Liver (tissue), 9 donors: ENCODE data around the gene SLC9A8. TPM values are rescaled to one million over a fixed set of nuclear protein-coding genes. Genes with fewer than 3 reads are reported as not detected.

Experiments used
- DNase-seq: peaks from one replicate; pipeline ENCODE4 v3.0.0-alpha.2; 2017; ENCODE audit warnings: low spot score
- H3K27ac ChIP-seq, 2 donors: one replicate each; pipeline ENCODE4 v1.7.0; 2013; ENCODE audit warnings: inconsistent platforms in 2 of 2, low read length in 2 of 2, control low read depth in 1 of 2, low read depth in 1 of 2, mild to moderate bottlenecking in 1 of 2
- H3K27me3 ChIP-seq, 4 donors: one replicate each; pipeline versions ENCODE4 v1.6.1 to v1.7.0; 2013; ENCODE audit warnings: low read length in 3 of 4, inconsistent platforms in 1 of 4, mild to moderate bottlenecking in 1 of 4, moderate library complexity in 1 of 4; ENCODE audit not compliant: control insufficient read depth in 4 of 4, insufficient read depth in 4 of 4
- H3K36me3 ChIP-seq, 4 donors: one replicate each; pipeline versions ENCODE4 v1.6.1 to v1.7.0; 2013; ENCODE audit warnings: low read length in 3 of 4, mild to moderate bottlenecking in 3 of 4, low read depth in 1 of 4, moderate library complexity in 1 of 4; ENCODE audit not compliant: control insufficient read depth in 4 of 4, insufficient read depth in 3 of 4
- H3K4me1 ChIP-seq, 4 donors: one replicate each; pipeline versions ENCODE4 v1.6.1 to v1.7.0; 2013; ENCODE audit warnings: low read length in 3 of 4, mild to moderate bottlenecking in 3 of 4, moderate library complexity in 1 of 4; ENCODE audit not compliant: control insufficient read depth in 4 of 4, insufficient read depth in 4 of 4
- H3K4me3 ChIP-seq, 3 donors: one replicate each; pipeline versions ENCODE4 v1.6.1 to v1.7.0; 2013; ENCODE audit warnings: low read length in 3 of 3, control low read depth in 1 of 3, low read depth in 1 of 3, mild to moderate bottlenecking in 1 of 3
- H3K9ac ChIP-seq, 2 donors: one replicate each; pipeline ENCODE4 v1.7.0; 2013; ENCODE audit warnings: low read length in 2 of 2, mild to moderate bottlenecking in 2 of 2, moderate library complexity in 2 of 2, control low read depth in 1 of 2, low read depth in 1 of 2
- H3K9me3 ChIP-seq, 4 donors: one replicate each; pipeline versions ENCODE4 v1.6.1 to v1.7.0; 2013; ENCODE audit warnings: low read length in 3 of 4; ENCODE audit not compliant: control insufficient read depth in 4 of 4
- EGR1 ChIP-seq, 2 donors: IDR thresholded peaks; 2 replicates each; pipeline ENCODE4 v1.6.1; 2016 to 2018; ENCODE audit warnings: antibody characterized with exemption in 2 of 2, low read depth in 2 of 2
- FOXA1 ChIP-seq: IDR thresholded peaks from 2 replicates; pipeline ENCODE4 v1.6.1; 2016; ENCODE audit warnings: antibody characterized with exemption
- FOXA2 ChIP-seq: IDR thresholded peaks from 2 replicates; pipeline ENCODE4 v1.6.1; 2016; ENCODE audit warnings: antibody characterized with exemption
- GABPA ChIP-seq, 2 donors: IDR thresholded peaks in 1 of 2; conservative IDR thresholded peaks in 1 of 2; 2 replicates each; pipeline ENCODE4 v1.6.1; 2016; ENCODE audit warnings: antibody characterized with exemption in 2 of 2, mild to moderate bottlenecking in 1 of 2, moderate library complexity in 1 of 2
- HNF4A ChIP-seq, 2 donors: conservative IDR thresholded peaks; 2 replicates each; pipeline ENCODE4 v1.6.1; 2016; ENCODE audit warnings: antibody characterized with exemption in 2 of 2, mild to moderate bottlenecking in 2 of 2
- HNF4G ChIP-seq: IDR thresholded peaks from 2 replicates; pipeline ENCODE4 v1.6.1; 2016; ENCODE audit warnings: antibody characterized with exemption
- JUND ChIP-seq, 2 donors: IDR thresholded peaks; 2 replicates each; pipeline ENCODE4 v1.6.1; 2016; ENCODE audit warnings: antibody characterized with exemption in 2 of 2
- NR2F2 ChIP-seq: IDR thresholded peaks from 2 replicates; pipeline ENCODE4 v1.6.1; 2016; ENCODE audit warnings: antibody characterized with exemption
- RAD21 ChIP-seq, 2 donors: IDR thresholded peaks; 2 replicates each; pipeline ENCODE4 v1.6.1; 2016; ENCODE audit warnings: antibody characterized with exemption in 2 of 2, mild to moderate bottlenecking in 2 of 2
- RXRA ChIP-seq, 2 donors: IDR thresholded peaks; 2 replicates each; pipeline ENCODE4 v1.6.1; 2017 to 2018; ENCODE audit warnings: antibody characterized with exemption in 2 of 2, mild to moderate bottlenecking in 1 of 2
- SP1 ChIP-seq: IDR thresholded peaks from 2 replicates; pipeline ENCODE4 v1.6.1; 2018; ENCODE audit warnings: antibody characterized with exemption, mild to moderate bottlenecking
- TAF1 ChIP-seq: conservative IDR thresholded peaks from 2 replicates; pipeline ENCODE4 v1.6.1; 2016; ENCODE audit warnings: antibody characterized with exemption, mild to moderate bottlenecking
- YY1 ChIP-seq: IDR thresholded peaks from 2 replicates; pipeline ENCODE4 v1.6.1; 2016; ENCODE audit warnings: antibody characterized with exemption, mild to moderate bottlenecking
- WGBS: extraction: QIAGEN DNeasy Blood & Tissue Kit; methylation state at CpG from one replicate; pipeline ENCODE4 v1.1.7; 2013; 5-methylcytosine and 5-hydroxymethylcytosine counted together
- polyA plus RNA-seq, 2 donors: library from polyadenylated mRNA; stranded (reverse) in 1 of 2; unstranded in 1 of 2; fragments of 200-250 nt in 1 of 2; fragments of >200 nt in 1 of 2; fragmentation: Nextera tagmentation in 1 of 2; extraction: Ambion mirVana in 1 of 2; gene quantifications; one replicate each; pipeline versions ENCODE4 v1.2.1 to v1.2.3, GENCODE V29; 2013 to 2015
- total RNA-seq, 2 donors: library from RNA; depleted of rRNA; stranded (reverse); fragments of >200 nt; gene quantifications; one replicate each; pipeline ENCODE4 v1.2.3, GENCODE V29; 2014
- TF ChIP-seq, protein P1 (sequence below): fragments of 150-350 bp; IDR thresholded peaks from 2 replicates; pipeline ENCODE4 v1.5.1; 2017; ENCODE audit warnings: improper control_type of control experiment, low read depth, low read length; ENCODE audit not compliant: missing input control
- TF ChIP-seq, protein P2 (sequence below): IDR thresholded peaks from 2 replicates; pipeline ENCODE4 v1.6.1; 2016; ENCODE audit warnings: antibody characterized with exemption
- TF ChIP-seq, protein P3 (sequence below): IDR thresholded peaks from 2 replicates; pipeline ENCODE4 v1.6.1; 2016; ENCODE audit warnings: antibody characterized with exemption
- TF ChIP-seq, protein P4 (sequence below): IDR thresholded peaks from 2 replicates; pipeline ENCODE4 v1.6.1; 2016; ENCODE audit warnings: antibody characterized with exemption, mild to moderate bottlenecking
- TF ChIP-seq, protein P5 (sequence below): IDR thresholded peaks from 2 replicates; pipeline ENCODE4 v1.6.1; 2016; ENCODE audit warnings: antibody characterized with exemption
- donor health status: healthy.
- donor health status: healthy.
- donor health status: healthy.
- donor health status: healthy.
- donor health status: healthy.

Gene SLC9A8
- total and polyA plus RNA-seq, 4 donors: 4.0 to 9.5 (median 8.6) TPM

DNA sequence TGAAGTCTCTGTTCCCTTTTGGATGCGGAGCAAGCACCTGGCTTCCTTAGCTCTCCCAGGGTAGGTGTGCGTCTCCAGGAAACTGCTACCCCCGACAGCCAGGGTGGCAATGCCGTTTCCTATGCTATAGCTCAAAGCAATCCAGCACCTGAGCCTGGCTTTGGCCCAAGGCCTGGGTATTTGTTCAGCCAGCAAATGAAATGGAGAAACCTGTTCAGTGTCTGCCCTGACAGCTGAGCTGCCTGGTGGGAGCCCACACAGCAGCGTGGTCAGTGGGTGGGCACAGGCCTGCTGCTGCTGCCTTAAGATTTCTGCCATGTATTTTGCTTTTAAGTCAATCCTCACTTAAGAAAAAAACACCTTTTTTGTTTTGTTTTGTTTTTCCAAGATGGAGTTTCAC, 89.0 kb downstream of the SLC9A8 start:
- Histone ChIP-seq H3K27ac (no peak overlapping the region), H3K4me1 (peaks cover 10 to 28% (median 15%) of the 10 kb centered on the region in 4 donors), H3K9me3 (no peaks in the 10 kb centered on the region), H3K4me3 (no peak overlapping the region), H3K27me3 (no peaks in the 10 kb centered on the region), H3K36me3 (peaks cover 3 to 26% (median 9%) of the 10 kb centered on the region in 4 donors), H3K9ac (no peak overlapping the region)
- no peak for DNase-seq
- 64% methylated on average over 5 of the region's 5 CpGs for whole genome bisulfite sequencing
- TF ChIP-seq, protein P1, sequence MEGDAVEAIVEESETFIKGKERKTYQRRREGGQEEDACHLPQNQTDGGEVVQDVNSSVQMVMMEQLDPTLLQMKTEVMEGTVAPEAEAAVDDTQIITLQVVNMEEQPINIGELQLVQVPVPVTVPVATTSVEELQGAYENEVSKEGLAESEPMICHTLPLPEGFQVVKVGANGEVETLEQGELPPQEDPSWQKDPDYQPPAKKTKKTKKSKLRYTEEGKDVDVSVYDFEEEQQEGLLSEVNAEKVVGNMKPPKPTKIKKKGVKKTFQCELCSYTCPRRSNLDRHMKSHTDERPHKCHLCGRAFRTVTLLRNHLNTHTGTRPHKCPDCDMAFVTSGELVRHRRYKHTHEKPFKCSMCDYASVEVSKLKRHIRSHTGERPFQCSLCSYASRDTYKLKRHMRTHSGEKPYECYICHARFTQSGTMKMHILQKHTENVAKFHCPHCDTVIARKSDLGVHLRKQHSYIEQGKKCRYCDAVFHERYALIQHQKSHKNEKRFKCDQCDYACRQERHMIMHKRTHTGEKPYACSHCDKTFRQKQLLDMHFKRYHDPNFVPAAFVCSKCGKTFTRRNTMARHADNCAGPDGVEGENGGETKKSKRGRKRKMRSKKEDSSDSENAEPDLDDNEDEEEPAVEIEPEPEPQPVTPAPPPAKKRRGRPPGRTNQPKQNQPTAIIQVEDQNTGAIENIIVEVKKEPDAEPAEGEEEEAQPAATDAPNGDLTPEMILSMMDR: no peak
- TF ChIP-seq, protein P2, sequence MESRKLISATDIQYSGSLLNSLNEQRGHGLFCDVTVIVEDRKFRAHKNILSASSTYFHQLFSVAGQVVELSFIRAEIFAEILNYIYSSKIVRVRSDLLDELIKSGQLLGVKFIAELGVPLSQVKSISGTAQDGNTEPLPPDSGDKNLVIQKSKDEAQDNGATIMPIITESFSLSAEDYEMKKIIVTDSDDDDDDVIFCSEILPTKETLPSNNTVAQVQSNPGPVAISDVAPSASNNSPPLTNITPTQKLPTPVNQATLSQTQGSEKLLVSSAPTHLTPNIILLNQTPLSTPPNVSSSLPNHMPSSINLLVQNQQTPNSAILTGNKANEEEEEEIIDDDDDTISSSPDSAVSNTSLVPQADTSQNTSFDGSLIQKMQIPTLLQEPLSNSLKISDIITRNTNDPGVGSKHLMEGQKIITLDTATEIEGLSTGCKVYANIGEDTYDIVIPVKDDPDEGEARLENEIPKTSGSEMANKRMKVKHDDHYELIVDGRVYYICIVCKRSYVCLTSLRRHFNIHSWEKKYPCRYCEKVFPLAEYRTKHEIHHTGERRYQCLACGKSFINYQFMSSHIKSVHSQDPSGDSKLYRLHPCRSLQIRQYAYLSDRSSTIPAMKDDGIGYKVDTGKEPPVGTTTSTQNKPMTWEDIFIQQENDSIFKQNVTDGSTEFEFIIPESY: no peak
- TF ChIP-seq YY1 (no peak), NR2F2 (no peak), RAD21 (IDR thresholded peaks at IDR 0.05) (no peak), JUND (IDR thresholded peaks at IDR 0.05) (no peak), TAF1 (no peak), EGR1 (IDR thresholded peaks at IDR 0.05; ENCODE audit: low read depth in 2 of 2) (no peak), RXRA (IDR thresholded peaks at IDR 0.05) (no peak), FOXA2 (no peak), HNF4G (no peak), HNF4A (conservative IDR thresholded peaks at IDR 0.05) (no peak), GABPA (IDR thresholded peaks at IDR 0.05 in 1 of 2, conservative IDR thresholded peaks at IDR 0.05 in 1 of 2) (no peak), SP1 (no peak), FOXA1 (no peak)
- TF ChIP-seq, protein P3, sequence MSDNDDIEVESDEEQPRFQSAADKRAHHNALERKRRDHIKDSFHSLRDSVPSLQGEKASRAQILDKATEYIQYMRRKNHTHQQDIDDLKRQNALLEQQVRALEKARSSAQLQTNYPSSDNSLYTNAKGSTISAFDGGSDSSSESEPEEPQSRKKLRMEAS: no peak
- TF ChIP-seq, protein P4, sequence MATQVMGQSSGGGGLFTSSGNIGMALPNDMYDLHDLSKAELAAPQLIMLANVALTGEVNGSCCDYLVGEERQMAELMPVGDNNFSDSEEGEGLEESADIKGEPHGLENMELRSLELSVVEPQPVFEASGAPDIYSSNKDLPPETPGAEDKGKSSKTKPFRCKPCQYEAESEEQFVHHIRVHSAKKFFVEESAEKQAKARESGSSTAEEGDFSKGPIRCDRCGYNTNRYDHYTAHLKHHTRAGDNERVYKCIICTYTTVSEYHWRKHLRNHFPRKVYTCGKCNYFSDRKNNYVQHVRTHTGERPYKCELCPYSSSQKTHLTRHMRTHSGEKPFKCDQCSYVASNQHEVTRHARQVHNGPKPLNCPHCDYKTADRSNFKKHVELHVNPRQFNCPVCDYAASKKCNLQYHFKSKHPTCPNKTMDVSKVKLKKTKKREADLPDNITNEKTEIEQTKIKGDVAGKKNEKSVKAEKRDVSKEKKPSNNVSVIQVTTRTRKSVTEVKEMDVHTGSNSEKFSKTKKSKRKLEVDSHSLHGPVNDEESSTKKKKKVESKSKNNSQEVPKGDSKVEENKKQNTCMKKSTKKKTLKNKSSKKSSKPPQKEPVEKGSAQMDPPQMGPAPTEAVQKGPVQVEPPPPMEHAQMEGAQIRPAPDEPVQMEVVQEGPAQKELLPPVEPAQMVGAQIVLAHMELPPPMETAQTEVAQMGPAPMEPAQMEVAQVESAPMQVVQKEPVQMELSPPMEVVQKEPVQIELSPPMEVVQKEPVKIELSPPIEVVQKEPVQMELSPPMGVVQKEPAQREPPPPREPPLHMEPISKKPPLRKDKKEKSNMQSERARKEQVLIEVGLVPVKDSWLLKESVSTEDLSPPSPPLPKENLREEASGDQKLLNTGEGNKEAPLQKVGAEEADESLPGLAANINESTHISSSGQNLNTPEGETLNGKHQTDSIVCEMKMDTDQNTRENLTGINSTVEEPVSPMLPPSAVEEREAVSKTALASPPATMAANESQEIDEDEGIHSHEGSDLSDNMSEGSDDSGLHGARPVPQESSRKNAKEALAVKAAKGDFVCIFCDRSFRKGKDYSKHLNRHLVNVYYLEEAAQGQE: no peak
- TF ChIP-seq, protein P5, sequence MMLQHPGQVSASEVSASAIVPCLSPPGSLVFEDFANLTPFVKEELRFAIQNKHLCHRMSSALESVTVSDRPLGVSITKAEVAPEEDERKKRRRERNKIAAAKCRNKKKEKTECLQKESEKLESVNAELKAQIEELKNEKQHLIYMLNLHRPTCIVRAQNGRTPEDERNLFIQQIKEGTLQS: no peak
